ENCODE measurements around the gene GSDME. TPM values are rescaled to one million over a fixed set of nuclear protein-coding genes. Genes with fewer than 3 reads are reported as not detected.

GSDME gene
- polyA plus RNA-seq, 1 of the 3 experiments (the other 2 are of a cell fraction): 109 TPM

DNA sequence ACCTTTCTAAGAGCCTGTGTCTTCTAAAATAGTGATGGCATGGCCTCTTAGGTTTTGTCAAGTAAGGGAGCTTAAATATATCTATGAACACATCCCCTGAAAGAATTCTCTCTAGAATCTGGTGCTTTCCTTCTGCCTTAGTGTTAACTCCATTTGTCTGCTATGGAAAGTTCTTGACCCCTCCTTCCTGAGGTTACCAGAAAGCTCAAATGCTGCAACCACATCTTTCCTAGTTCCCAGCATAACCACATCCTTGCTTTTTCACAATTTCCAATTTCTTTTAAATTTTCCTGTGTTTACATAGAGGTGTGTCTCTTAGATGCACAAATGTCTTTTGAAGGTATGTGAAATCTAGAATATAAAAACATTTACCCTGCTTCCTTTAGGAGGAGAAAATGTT is 16.4 kb upstream of the GSDME start:
- Histone ChIP-seq H3K9me2 (no peaks in the 10 kb centered on the region), H3K4me2 (no peak overlapping the region), H3K36me3 (replicated peaks in 1 of 2; ENCODE audit: control insufficient read depth in 1 of 2, insufficient read depth in 2 of 2, low read length in 1 of 2) (peaks cover 0 to 2% of the 10 kb centered on the region in 2 experiments), H3F3A (replicated peaks; ENCODE audit: insufficient read depth) (no peaks in the 10 kb centered on the region), H3K9ac (no peak overlapping the region), H2AFZ (ENCODE audit: low read depth) (no peak overlapping the region), H3K4me3 (ENCODE audit: low read depth in 2 of 2, low read length in 1 of 2) (no peak overlapping the region), H3K79me2 (ENCODE audit: insufficient read depth) (no peaks in the 10 kb centered on the region), H3K9me3 (no peaks in the 10 kb centered on the region), H3K27me3 (ENCODE audit: insufficient read depth) (no peaks in the 10 kb centered on the region), H3K4me1 (ENCODE audit: control insufficient read depth in 1 of 2, insufficient read depth in 2 of 2, low read depth in 1 of 2, low read length in 1 of 2) (peaks cover 0 to 2% of the 10 kb centered on the region in 2 experiments; a peak in 1 of 4 replicates), H3K27ac (ENCODE audit: low read depth in 2 of 2, low read length in 1 of 2) (no peak overlapping the region), H4K20me1 (ENCODE audit: insufficient read depth) (no peaks in the 10 kb centered on the region)
- POLR2A ChIA-PET: no interaction called here
- TF ChIP-seq, protein P1, sequence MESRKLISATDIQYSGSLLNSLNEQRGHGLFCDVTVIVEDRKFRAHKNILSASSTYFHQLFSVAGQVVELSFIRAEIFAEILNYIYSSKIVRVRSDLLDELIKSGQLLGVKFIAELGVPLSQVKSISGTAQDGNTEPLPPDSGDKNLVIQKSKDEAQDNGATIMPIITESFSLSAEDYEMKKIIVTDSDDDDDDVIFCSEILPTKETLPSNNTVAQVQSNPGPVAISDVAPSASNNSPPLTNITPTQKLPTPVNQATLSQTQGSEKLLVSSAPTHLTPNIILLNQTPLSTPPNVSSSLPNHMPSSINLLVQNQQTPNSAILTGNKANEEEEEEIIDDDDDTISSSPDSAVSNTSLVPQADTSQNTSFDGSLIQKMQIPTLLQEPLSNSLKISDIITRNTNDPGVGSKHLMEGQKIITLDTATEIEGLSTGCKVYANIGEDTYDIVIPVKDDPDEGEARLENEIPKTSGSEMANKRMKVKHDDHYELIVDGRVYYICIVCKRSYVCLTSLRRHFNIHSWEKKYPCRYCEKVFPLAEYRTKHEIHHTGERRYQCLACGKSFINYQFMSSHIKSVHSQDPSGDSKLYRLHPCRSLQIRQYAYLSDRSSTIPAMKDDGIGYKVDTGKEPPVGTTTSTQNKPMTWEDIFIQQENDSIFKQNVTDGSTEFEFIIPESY (IDR thresholded peaks at IDR 0.05; ENCODE audit: borderline replicate concordance, low read depth): no peak
- no peak for DNase-seq
- CTCF ChIA-PET: interaction anchor here (1.1 to 1.5 kb wide), 4 partner anchors 9 to 320 kb away, joined by 3 to 4 read pairs (median 4); no protein-coding TSS in a partner anchor

DNA sequence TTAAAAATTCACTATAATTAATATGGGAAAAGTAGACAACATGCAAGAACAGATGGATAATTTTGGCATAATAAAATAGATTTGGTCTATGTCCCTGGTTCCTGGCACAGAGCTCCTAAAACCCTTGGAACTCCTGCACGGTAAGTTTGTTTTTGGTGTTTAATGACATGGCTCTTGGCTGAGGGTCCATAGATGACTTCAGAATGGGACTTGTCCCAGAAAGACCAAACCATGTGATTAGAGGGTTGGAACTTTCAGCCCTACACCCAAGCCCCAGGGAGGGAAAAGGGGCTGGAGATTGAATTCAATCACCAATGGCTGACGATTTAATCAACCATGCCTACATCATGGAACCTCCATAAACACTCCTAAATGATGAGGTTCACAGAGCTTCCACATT is 12.6 kb upstream of the GSDME start:
- DNase-seq: no peak
- CTCF ChIA-PET: interaction anchor here (0.7 to 1.2 kb wide), 6 partner anchors 18 to 325 kb away, joined by 3 to 4 read pairs (median 3); no protein-coding TSS in a partner anchor
- H3K4me1 ChIP-seq (ENCODE audit: control insufficient read depth in 1 of 2, insufficient read depth in 2 of 2, low read depth in 1 of 2, low read length in 1 of 2): peaks cover 0 to 13% of the 10 kb centered on the region in 2 experiments; a peak in 3 of 4 replicates
- 65% methylated on average over 2 of the region's 2 CpGs for WGBS (ENCODE audit: low lambda C conversion rate)
- H3K4me3 ChIP-seq (ENCODE audit: low read depth in 2 of 2, low read length in 1 of 2): no peak overlapping the region
- no peak overlapping the region for H3K9ac ChIP-seq
- no peak overlapping the region for H2AFZ ChIP-seq (ENCODE audit: low read depth)
- H3K79me2 ChIP-seq (ENCODE audit: insufficient read depth): no peaks in the 10 kb centered on the region
- POLR2A ChIA-PET: interaction anchor here (1.2 kb wide), 1 partner anchor 12 kb away, joined by 4 read pairs; no protein-coding TSS in a partner anchor
- no peaks in the 10 kb centered on the region for H3K27me3 ChIP-seq (ENCODE audit: insufficient read depth)
- no peaks in the 10 kb centered on the region for H3F3A ChIP-seq (replicated peaks; ENCODE audit: insufficient read depth)
- peaks cover 0 to 2% of the 10 kb centered on the region in 2 experiments for H3K36me3 ChIP-seq (replicated peaks in 1 of 2; ENCODE audit: control insufficient read depth in 1 of 2, insufficient read depth in 2 of 2, low read length in 1 of 2)
- H3K9me3 ChIP-seq: no peaks in the 10 kb centered on the region
- no peak overlapping the region for H3K4me2 ChIP-seq
- H3K27ac ChIP-seq (ENCODE audit: low read depth in 2 of 2, low read length in 1 of 2): no peak overlapping the region
- H4K20me1 ChIP-seq (ENCODE audit: insufficient read depth): no peaks in the 10 kb centered on the region
- no peaks in the 10 kb centered on the region for H3K9me2 ChIP-seq
- TF ChIP-seq, protein P1 (IDR thresholded peaks at IDR 0.05; ENCODE audit: borderline replicate concordance, low read depth): no peak
- TF ChIP-seq FOXM1 (IDR thresholded peaks at IDR 0.05; ENCODE audit: low read depth) (no peak), RAD21 (IDR thresholded peaks at IDR 0.05; ENCODE audit: low read length) (no peak), SMC3 (IDR thresholded peaks at IDR 0.05; ENCODE audit: low read depth, low read length) (no peak), NRF1 (IDR thresholded peaks at IDR 0.05; ENCODE audit: low read depth, low read length) (no peak), EP300 (IDR thresholded peaks at IDR 0.05; ENCODE audit: borderline replicate concordance in 1 of 2, low read depth in 1 of 2, low read length in 1 of 2) (no peak), POLR2AphosphoS5 (IDR thresholded peaks at IDR 0.05; ENCODE audit: low read depth, low read length) (no peak), EZH2phosphoT487 (IDR thresholded peaks at IDR 0.05; ENCODE audit: borderline replicate concordance, low read depth) (no peak), ELF1 (IDR thresholded peaks at IDR 0.05) (no peak), CHD2 (IDR thresholded peaks at IDR 0.05; ENCODE audit: low read length, partially characterized antibody) (no peak), SIN3A (IDR thresholded peaks at IDR 0.05; ENCODE audit: borderline replicate concordance, low read depth, low read length) (no peak), FOXJ3 (CRISPR knock-in tag; IDR thresholded peaks at IDR 0.05) (no peak), TEAD4 (IDR thresholded peaks at IDR 0.05; ENCODE audit: borderline replicate concordance, insufficient read depth) (no peak), RCOR1 (IDR thresholded peaks at IDR 0.05; ENCODE audit: low read length) (no peak), TCF12 (IDR thresholded peaks at IDR 0.05) (no peak)
- TF ChIP-seq, protein P2, sequence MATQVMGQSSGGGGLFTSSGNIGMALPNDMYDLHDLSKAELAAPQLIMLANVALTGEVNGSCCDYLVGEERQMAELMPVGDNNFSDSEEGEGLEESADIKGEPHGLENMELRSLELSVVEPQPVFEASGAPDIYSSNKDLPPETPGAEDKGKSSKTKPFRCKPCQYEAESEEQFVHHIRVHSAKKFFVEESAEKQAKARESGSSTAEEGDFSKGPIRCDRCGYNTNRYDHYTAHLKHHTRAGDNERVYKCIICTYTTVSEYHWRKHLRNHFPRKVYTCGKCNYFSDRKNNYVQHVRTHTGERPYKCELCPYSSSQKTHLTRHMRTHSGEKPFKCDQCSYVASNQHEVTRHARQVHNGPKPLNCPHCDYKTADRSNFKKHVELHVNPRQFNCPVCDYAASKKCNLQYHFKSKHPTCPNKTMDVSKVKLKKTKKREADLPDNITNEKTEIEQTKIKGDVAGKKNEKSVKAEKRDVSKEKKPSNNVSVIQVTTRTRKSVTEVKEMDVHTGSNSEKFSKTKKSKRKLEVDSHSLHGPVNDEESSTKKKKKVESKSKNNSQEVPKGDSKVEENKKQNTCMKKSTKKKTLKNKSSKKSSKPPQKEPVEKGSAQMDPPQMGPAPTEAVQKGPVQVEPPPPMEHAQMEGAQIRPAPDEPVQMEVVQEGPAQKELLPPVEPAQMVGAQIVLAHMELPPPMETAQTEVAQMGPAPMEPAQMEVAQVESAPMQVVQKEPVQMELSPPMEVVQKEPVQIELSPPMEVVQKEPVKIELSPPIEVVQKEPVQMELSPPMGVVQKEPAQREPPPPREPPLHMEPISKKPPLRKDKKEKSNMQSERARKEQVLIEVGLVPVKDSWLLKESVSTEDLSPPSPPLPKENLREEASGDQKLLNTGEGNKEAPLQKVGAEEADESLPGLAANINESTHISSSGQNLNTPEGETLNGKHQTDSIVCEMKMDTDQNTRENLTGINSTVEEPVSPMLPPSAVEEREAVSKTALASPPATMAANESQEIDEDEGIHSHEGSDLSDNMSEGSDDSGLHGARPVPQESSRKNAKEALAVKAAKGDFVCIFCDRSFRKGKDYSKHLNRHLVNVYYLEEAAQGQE (IDR thresholded peaks at IDR 0.05; ENCODE audit: low read depth, low read length): no peak
- TF ChIP-seq, protein P3, sequence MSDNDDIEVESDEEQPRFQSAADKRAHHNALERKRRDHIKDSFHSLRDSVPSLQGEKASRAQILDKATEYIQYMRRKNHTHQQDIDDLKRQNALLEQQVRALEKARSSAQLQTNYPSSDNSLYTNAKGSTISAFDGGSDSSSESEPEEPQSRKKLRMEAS (IDR thresholded peaks at IDR 0.05; ENCODE audit: low read depth): no peak
- TF ChIP-seq, protein P4, sequence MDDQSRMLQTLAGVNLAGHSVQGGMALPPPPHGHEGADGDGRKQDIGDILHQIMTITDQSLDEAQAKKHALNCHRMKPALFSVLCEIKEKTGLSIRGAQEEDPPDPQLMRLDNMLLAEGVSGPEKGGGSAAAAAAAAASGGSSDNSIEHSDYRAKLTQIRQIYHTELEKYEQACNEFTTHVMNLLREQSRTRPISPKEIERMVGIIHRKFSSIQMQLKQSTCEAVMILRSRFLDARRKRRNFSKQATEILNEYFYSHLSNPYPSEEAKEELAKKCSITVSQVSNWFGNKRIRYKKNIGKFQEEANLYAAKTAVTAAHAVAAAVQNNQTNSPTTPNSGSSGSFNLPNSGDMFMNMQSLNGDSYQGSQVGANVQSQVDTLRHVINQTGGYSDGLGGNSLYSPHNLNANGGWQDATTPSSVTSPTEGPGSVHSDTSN (IDR thresholded peaks at IDR 0.05): no peak
